Activated CD4-positive, alpha-beta T cell treated with anti-CD3 and anti-CD28 coated beads, Interleukin-2, amount 10 ng/mL, durations not matched to agents 7 days and 5 days (primary cell): Measurements from ENCODE around the gene C19orf38. TPM values are rescaled to one million over a fixed set of nuclear protein-coding genes. Genes with fewer than 3 reads are reported as not detected.

Experiments
- CTCF ChIA-PET: fragments of 350-600 bp; sonication (Branson Sonifier 250); formaldehyde crosslinking; loops from one replicate; lab custom pipeline; 2021; ENCODE audit warnings: antibody characterized with exemption; lab: Charles Lee
- POLR2A ChIA-PET: fragments of 350-600 bp; sonication (Branson Sonifier 250); formaldehyde crosslinking; loops from one replicate; lab custom pipeline; 2021; ENCODE audit warnings: antibody characterized with exemption; lab: Charles Lee
- DNase-seq: peaks from one replicate; pipeline ENCODE4 v3.0.0-alpha.2; 2020
- H3K27ac Mint-ChIP-seq: one replicate; pipeline ENCODE4 v1.8.0; 2021; ENCODE audit warnings: mild to moderate bottlenecking, moderate library complexity, mixed read lengths
- H3K27me3 Mint-ChIP-seq: one replicate; pipeline ENCODE4 v1.8.0; 2021; ENCODE audit warnings: mixed read lengths
- H3K36me3 Mint-ChIP-seq: one replicate; pipeline ENCODE4 v1.8.0; 2021; ENCODE audit warnings: low read depth, mixed read lengths
- H3K4me1 Mint-ChIP-seq: one replicate; pipeline ENCODE4 v1.8.0; 2021; ENCODE audit warnings: mixed read lengths
- H3K4me3 Mint-ChIP-seq: one replicate; pipeline ENCODE4 v1.8.0; 2021; ENCODE audit warnings: mild to moderate bottlenecking, moderate library complexity, mixed read lengths
- H3K9me3 Mint-ChIP-seq: one replicate; pipeline ENCODE4 v1.8.0; 2021; ENCODE audit warnings: mixed read lengths
- total RNA-seq, 2 experiments: library from RNA; stranded (reverse); gene quantifications; one replicate each; pipeline ENCODE4 v1.2.3, GENCODE V29; 2021

Gene C19orf38
- total RNA-seq, 2 experiments from 2014 or later = 2.4 TPM

DNA sequence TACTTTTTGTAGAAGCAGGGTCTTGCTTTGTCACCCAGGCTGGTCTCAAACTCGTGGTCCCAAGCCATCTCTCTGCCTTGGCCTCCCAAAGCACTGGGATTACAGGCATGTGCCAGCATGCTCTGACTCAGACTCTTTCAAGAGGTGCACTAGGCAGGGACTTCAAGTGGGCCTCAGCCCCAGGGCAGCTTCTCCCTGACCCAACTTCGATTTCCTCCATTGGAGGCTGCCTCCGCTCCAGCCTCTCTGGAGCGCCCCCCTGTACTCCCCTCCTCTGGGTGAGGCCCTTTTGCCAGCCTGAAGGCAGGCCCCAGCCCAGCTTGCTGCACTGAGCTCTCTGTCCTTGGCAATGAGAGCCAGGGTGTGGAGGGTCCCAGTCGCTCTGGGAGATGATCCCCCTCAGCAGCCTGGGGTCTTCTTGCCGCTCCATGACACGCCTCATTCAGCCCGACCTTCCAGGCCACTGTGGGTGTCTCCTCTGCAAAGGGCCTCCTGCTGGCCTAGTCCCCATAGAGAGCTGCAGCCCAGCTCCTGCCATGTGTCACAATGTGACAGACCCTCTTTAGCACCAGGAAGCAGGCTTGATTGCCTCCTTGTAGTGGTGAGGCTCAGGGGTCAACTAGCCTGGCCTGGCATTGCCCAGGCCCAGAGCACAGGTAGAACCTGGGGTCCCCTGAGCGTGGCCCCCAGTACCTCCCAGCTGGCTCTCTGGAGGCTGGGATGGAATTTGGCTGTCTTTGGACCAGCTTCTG lies 39.6 kb downstream of the C19orf38 start:
- CTCF ChIA-PET = interaction anchor here (1.2 to 2.1 kb wide), 6 partner anchors 10 to 51 kb away, joined by 3 to 5 read pairs (median 4); partner anchors contain the start of genes CARM1 and TMED1
- no peaks in the 10 kb centered on the region for H3K9me3 Mint-ChIP-seq
- POLR2A ChIA-PET = no interaction called here
- no peak overlapping the region for H3K27ac Mint-ChIP-seq
- H3K4me3 Mint-ChIP-seq = no peak overlapping the region
- no peak for DNase-seq
- H3K4me1 Mint-ChIP-seq = peaks cover 4% of the 10 kb centered on the region
- no peaks in the 10 kb centered on the region for H3K27me3 Mint-ChIP-seq
- no peaks in the 10 kb centered on the region for H3K36me3 Mint-ChIP-seq

DNA sequence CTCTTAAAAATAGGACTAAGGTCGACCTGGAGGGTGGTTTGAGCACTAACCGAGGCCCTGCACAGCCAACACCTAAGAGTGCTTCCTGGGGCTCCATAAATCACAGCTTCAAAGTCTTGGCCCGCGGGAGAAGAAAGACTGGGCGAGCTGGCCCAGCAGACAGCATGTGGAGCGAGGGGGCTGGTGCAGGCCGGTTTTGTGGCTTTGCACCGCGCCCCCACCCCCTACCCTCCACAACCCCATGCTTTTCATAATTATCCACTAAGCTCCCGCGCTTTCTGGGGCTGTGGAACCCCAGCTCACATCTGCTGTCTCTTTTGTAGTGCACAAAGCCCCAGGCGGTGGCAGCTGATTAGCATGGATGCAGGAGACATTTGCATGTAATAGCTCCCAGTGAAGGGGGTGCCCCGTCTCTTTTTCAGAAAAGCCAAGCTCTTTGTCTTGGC lies 40.2 kb downstream of the C19orf38 start:
- no peaks in the 10 kb centered on the region for H3K27me3 Mint-ChIP-seq
- H3K4me1 Mint-ChIP-seq = peaks cover 4% of the 10 kb centered on the region
- CTCF ChIA-PET = interaction anchor here (0.7 to 2.1 kb wide), 5 partner anchors 10 to 70 kb away, joined by 3 to 5 read pairs (median 4); partner anchors contain the start of gene TMED1
- POLR2A ChIA-PET = no interaction called here
- H3K9me3 Mint-ChIP-seq = no peaks in the 10 kb centered on the region
- no peak for DNase-seq
- no peaks in the 10 kb centered on the region for H3K36me3 Mint-ChIP-seq
- H3K4me3 Mint-ChIP-seq = no peak overlapping the region
- H3K27ac Mint-ChIP-seq = no peak overlapping the region

DNA sequence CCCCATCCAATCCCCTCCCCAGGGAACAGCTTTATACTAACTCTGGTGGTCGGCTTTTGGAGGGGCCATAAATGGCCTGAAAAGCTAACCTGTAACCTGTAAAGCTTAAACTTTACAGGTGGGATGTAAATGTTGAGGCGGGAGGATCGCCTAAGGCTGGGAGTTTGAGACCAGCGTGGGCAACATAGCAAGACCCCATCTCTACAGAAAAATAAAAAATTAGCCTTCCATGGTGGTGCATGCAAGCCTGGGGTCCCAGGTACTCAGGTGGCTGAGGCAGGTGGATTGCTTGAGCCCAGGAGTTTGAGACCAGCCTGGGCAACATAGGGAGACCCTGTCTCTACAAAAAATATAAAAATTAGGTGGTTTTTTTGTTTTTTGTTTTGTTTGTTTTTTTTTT lies 41.7 kb downstream of the C19orf38 start:
- ChIA-PET POLR2A (no interaction called here), CTCF (interaction anchor here (0.7 to 2.1 kb wide), 4 partner anchors 13 to 165 kb away, joined by 3 to 6 read pairs (median 4); partner anchors contain the start of gene TMED1)
- Mint-ChIP-seq H3K27me3 (no peaks in the 10 kb centered on the region), H3K27ac (no peak overlapping the region), H3K4me3 (no peak overlapping the region), H3K9me3 (no peaks in the 10 kb centered on the region), H3K36me3 (no peaks in the 10 kb centered on the region), H3K4me1 (peaks cover 4% of the 10 kb centered on the region)
- DNase-seq = no peak

DNA sequence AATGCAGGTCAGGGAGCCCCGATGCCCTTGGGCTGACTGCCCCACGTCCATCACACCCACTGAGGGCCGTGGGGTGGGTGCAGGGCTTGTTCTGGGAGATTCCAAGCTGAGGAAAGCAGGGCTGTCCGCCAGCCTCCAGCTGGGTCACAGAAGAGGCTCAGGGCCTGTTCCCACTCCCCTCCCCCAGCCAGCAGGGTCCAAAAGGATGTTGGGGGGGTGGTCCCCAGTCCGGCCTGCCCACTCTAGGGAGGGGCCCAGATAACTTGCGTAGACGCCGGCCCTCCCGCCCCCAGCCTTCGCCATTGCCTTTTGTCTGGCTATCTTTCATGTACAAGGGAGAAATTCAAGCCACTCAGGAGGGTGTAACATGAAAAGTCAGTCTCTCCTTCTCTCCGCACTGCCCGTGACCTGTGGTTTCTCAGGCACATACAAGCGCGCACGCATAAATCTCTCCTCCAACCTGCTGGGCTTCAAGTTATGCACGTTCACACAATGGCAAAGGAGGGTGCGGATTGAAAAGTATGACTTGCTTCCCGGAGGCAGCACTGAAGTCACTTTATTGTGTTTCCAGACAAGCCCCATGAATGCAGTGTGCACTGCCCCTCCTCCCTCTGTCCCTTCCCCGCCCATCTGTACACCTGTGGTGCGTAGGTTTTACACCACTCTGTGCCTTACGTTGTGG lies 43.3 kb downstream of the C19orf38 start:
- Mint-ChIP-seq H3K36me3 (no peaks in the 10 kb centered on the region), H3K27ac (peak overlapping the region; percentile 21), H3K27me3 (no peaks in the 10 kb centered on the region), H3K4me1 (peaks cover 7% of the 10 kb centered on the region), H3K4me3 (no peak overlapping the region), H3K9me3 (no peaks in the 10 kb centered on the region)
- POLR2A ChIA-PET = no interaction called here
- CTCF ChIA-PET = no interaction called here
- DNase-seq = no peak

DNA sequence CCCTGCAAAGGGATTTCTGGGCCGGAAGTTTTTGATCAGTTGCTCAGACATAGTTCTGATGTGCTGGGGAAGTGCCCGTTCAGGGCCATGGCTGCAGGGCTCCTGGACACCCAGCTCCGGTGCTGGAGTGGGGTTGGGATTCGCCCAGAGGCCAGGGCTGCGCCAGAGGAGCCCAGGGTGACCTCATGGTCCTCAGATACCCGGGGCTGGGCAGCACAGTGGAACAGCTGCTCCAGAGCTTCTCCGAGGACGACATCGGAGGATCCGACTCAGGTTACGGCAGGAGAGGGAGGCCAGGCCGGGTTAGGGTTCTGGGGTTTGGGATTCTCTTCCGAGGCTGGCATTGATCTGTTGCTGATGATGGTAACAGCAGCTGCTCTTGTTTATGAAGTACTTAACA lies 44.0 kb downstream of the C19orf38 start:
- H3K4me3 Mint-ChIP-seq = no peak overlapping the region
- no peaks in the 10 kb centered on the region for H3K36me3 Mint-ChIP-seq
- H3K4me1 Mint-ChIP-seq = peaks cover 11% of the 10 kb centered on the region
- DNase-seq = no peak
- POLR2A ChIA-PET = no interaction called here
- CTCF ChIA-PET = no interaction called here
- H3K27me3 Mint-ChIP-seq = no peaks in the 10 kb centered on the region
- H3K9me3 Mint-ChIP-seq = no peaks in the 10 kb centered on the region
- H3K27ac Mint-ChIP-seq = no peak overlapping the region

DNA sequence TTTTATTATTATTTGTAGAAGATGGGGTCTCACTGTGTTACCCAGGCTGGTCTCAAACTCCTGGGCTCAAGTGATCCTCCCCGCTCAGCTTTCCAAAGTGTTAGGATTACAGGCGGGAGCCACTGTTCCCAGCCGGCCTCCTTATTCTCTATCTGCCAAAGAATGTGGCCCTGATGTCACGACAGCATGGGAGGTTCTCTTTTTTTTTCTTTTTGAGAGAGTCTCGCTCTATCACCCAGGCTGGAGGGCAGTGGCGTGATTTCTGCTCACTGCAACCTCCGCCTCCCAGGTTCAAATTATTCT lies 46.6 kb downstream of the C19orf38 start:
- Mint-ChIP-seq H3K27ac (no peak overlapping the region), H3K4me1 (peaks cover 10% of the 10 kb centered on the region), H3K36me3 (no peaks in the 10 kb centered on the region), H3K27me3 (no peaks in the 10 kb centered on the region), H3K4me3 (no peak overlapping the region), H3K9me3 (no peaks in the 10 kb centered on the region)
- ChIA-PET CTCF (interaction anchor here (1.0 kb wide), 1 partner anchor 141 kb away, joined by 3 read pairs; no protein-coding TSS in a partner anchor), POLR2A (no interaction called here)
- no peak for DNase-seq

DNA sequence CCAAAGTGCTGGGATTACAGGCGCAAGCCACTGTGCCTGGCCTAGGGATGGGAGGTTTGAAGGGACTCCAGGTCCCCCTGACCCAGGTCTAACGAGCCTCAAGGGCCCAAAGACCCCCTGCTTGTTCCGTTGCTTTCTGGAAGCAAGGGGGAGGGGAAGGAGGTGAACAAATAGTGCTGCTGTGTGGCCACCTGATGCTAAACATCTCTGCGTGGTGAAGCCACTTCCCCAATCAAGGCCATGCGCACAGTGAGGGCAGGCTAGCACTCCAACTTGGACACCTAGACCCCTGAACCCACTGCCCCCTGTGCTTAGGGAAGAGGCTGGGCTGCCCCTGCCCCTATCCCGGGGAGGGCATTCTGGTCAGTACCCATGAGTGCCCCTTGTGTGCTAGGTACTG lies 47.1 kb downstream of the C19orf38 start:
- no peak for DNase-seq
- Mint-ChIP-seq H3K27ac (no peak overlapping the region), H3K9me3 (no peaks in the 10 kb centered on the region), H3K4me1 (peaks cover 10% of the 10 kb centered on the region), H3K36me3 (no peaks in the 10 kb centered on the region), H3K27me3 (no peaks in the 10 kb centered on the region), H3K4me3 (no peak overlapping the region)
- ChIA-PET POLR2A (no interaction called here), CTCF (no interaction called here)

DNA sequence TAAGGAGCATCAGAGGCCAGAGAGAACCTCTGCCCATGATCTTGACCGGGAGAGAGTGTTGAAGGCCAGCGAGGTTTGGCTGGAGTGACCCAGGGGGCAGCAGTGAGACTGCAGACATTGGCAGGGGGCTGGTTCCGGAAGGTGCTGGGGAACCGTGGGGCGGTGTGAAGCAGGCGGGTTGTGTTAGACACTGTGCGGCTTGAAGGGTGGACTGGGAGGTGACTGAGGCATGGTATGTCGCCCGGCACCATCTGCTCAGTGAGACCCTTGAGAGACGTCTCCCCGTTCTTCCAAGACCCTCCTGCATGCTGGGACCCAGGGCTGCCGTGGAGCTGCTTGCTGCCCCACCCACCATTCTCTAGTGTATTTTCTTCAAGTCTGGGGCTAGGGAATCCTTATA lies 47.7 kb downstream of the C19orf38 start:
- no peaks in the 10 kb centered on the region for H3K36me3 Mint-ChIP-seq
- CTCF ChIA-PET = interaction anchor here (0.6 kb wide), 2 partner anchors 10 to 42 kb away, joined by 4 to 5 read pairs; no protein-coding TSS in a partner anchor
- H3K4me3 Mint-ChIP-seq = no peak overlapping the region
- POLR2A ChIA-PET = no interaction called here
- H3K27me3 Mint-ChIP-seq = no peaks in the 10 kb centered on the region
- H3K27ac Mint-ChIP-seq = no peak overlapping the region
- DNase-seq = no peak
- H3K9me3 Mint-ChIP-seq = no peaks in the 10 kb centered on the region
- H3K4me1 Mint-ChIP-seq = peaks cover 10% of the 10 kb centered on the region

DNA sequence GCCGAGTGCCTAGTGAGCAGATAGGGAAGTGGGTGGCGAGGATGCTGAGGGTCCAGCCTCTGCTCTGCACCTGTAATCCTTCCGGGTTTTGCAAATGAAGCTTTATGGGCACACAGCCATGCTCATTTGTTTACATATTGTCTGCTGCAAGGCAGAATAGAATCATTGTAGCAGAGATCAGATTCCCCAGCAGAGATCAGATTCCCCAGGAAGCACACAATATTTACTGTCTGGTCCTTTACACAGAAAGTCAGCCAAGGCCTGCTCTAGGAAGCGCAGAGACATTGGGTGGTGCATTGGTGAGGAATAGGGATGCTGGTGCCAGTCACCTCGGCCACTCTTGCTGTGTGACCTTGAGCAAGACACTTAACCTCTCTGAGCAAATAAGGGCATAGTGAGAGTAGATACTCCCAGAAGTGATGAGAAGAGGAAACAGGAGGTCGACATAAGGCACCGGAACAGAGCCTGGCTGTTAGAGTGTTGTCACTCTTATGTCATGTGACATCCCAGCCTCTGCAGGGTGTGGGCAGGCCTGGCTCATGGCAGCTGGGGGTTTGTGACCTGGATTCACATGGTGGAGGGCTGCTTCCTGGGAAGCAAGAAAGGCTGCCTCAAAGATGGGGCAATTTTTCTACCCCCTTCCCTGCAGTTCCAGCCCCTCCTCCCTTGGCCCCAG lies 48.8 kb downstream of the C19orf38 start:
- Mint-ChIP-seq H3K4me3 (no peak overlapping the region), H3K27me3 (no peaks in the 10 kb centered on the region), H3K36me3 (no peaks in the 10 kb centered on the region), H3K4me1 (peaks cover 10% of the 10 kb centered on the region), H3K27ac (peak overlapping the region; percentile 80), H3K9me3 (no peaks in the 10 kb centered on the region)
- CTCF ChIA-PET = no interaction called here
- no peak for DNase-seq
- POLR2A ChIA-PET = no interaction called here

DNA sequence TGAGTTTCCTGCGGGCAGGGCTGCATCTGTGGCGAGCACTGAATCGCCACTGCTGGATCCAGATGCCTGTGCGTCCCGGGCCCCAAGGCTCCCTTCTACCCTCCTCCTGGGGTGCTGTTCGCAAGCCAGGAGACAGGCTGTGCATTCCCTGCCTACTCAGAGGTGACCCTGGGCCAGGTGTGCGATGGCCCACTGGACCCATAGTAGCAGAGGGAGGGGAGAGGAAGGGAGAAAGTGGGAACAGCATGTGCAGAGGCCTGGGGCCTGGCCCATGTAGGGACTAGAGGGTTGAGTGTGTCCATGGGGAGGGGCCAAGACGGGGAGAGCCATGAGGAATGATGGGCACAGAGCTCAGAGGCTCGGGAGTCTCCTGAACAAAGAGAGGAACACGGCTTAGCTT lies 50.4 kb downstream of the C19orf38 start:
- H3K4me3 Mint-ChIP-seq = no peak overlapping the region
- no peak for DNase-seq
- CTCF ChIA-PET = interaction anchor here (0.6 to 0.8 kb wide), 2 partner anchors 11 to 353 kb away, joined by 3 to 4 read pairs; no protein-coding TSS in a partner anchor
- no peaks in the 10 kb centered on the region for H3K27me3 Mint-ChIP-seq
- POLR2A ChIA-PET = no interaction called here
- H3K9me3 Mint-ChIP-seq = peaks cover 5% of the 10 kb centered on the region
- H3K4me1 Mint-ChIP-seq = peaks cover 10% of the 10 kb centered on the region
- H3K36me3 Mint-ChIP-seq = peaks cover 4% of the 10 kb centered on the region
- no peak overlapping the region for H3K27ac Mint-ChIP-seq

DNA sequence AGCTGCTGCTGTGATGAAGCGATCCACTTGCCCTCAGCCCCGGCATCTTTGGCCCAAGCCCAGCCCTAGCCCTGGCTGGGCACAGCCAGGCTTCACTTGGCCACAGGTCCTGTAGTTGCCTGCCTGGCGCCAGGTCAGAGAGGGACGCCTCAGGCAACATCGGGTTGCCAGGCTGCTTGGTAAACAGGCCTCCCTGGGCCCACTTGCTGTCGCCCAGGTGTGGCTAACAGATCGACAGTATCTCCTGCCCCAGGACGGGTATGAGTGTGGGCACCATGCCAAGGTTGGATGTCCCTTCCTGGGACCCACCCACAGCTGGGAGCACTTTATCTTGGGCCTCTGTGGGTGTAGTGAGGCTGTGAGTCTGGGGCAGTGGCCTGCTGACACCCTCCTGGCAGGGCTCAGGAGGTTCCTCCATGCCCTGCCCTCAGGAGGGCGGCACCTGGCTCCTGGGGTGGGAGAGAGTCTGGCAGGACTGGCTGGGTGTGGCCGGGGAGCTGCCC lies 51.0 kb downstream of the C19orf38 start:
- peaks cover 10% of the 10 kb centered on the region for H3K4me1 Mint-ChIP-seq
- H3K27me3 Mint-ChIP-seq = no peaks in the 10 kb centered on the region
- ChIA-PET POLR2A (no interaction called here), CTCF (interaction anchor here (1.7 kb wide), 1 partner anchor 13 kb away, joined by 4 read pairs; no protein-coding TSS in a partner anchor)
- H3K36me3 Mint-ChIP-seq = peaks cover 4% of the 10 kb centered on the region
- H3K9me3 Mint-ChIP-seq = peaks cover 5% of the 10 kb centered on the region
- no peak overlapping the region for H3K27ac Mint-ChIP-seq
- no peak for DNase-seq
- no peak overlapping the region for H3K4me3 Mint-ChIP-seq

DNA sequence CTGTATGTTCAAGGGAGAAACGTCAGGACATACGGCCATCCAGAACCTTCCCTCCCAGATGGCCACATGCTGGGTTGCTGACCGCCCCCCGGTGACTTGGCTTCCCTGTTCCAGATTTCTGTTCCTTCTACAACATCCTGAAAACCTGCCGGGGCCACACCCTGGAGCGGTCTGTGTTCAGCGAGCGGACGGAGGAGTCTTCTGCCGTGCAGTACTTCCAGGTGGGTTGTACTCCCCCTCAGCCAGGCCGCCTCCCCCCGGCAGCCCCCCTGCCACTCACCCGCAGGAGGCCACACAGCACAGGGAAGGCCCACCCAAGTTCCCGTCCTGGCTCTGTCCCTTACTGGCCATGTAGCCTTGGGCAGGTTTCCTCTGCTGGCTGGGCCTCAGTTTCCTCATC lies 59.7 kb downstream of the C19orf38 start:
- Mint-ChIP-seq H3K9me3 (peaks cover 2% of the 10 kb centered on the region), H3K4me1 (no peaks in the 10 kb centered on the region), H3K27me3 (no peaks in the 10 kb centered on the region), H3K4me3 (no peak overlapping the region), H3K36me3 (peaks cover 12% of the 10 kb centered on the region), H3K27ac (no peak overlapping the region)
- ChIA-PET CTCF (no interaction called here), POLR2A (no interaction called here)
- DNase-seq = no peak
